Panc1 (cell line): ENCODE data around the gene ISCU. TPM values are rescaled to one million over a fixed set of nuclear protein-coding genes. Genes with fewer than 3 reads are reported as not detected.

Experiments used
- ATAC-seq: fragments of 200-7000 bp; cut with Tn5 transposase; 2 replicates; pipeline ENCODE4 v1.9.1; 2020; ENCODE audit warnings: mild to moderate bottlenecking, moderate library complexity
- BruUV-seq: library from RNA; stranded (reverse); fragments of 400-500 nt; replicated peaks from 2 replicates; lab custom pipeline; 2021; lab: Mats Ljungman, UMichigan
- CTCF ChIA-PET: fragments of 300-600 bp; sonication (Branson Sonifier 250); formaldehyde crosslinking; loops from one replicate; lab custom pipeline; 2022; ENCODE audit warnings: antibody characterized with exemption; lab: Charles Lee
- POLR2A ChIA-PET: fragments of 300-600 bp; sonication (Branson Sonifier 250); formaldehyde crosslinking; loops from one replicate; lab custom pipeline; 2022; ENCODE audit warnings: antibody characterized with exemption; lab: Charles Lee
- DNase-seq: peaks from one replicate; pipeline ENCODE4 v3.0.0-alpha.2; 2010; ENCODE audit warnings: low read depth, low spot score
- H3K27ac ChIP-seq: 2 replicates; pipeline ENCODE4 v1.5.1; 2011; ENCODE audit warnings: mild to moderate bottlenecking, low read length, inconsistent platforms
- H3K27me3 ChIP-seq: fragments of 200-500 bp; sonication (Bioruptor generic); 2 replicates; pipeline ENCODE4 v1.6.0; 2014; ENCODE audit warnings: low read length, inconsistent platforms; ENCODE audit not compliant: control insufficient read depth, insufficient read depth
- H3K36me3 ChIP-seq: fragments of 200-500 bp; sonication (Bioruptor generic); 2 replicates; pipeline ENCODE4 v1.5.1; 2014; ENCODE audit warnings: inconsistent platforms, mild to moderate bottlenecking, low read length, moderate library complexity; ENCODE audit not compliant: control insufficient read depth, insufficient read depth
- H3K4me1 ChIP-seq: 2 replicates; pipeline ENCODE4 v1.5.1; 2011; ENCODE audit warnings: inconsistent platforms, mild to moderate bottlenecking, low read length, moderate library complexity; ENCODE audit not compliant: control insufficient read depth, insufficient read depth
- H3K4me3 ChIP-seq, 2 experiments: 2 replicates each; pipeline ENCODE4 v1.5.1; 2011 to 2012; ENCODE audit warnings: low read depth in 2 of 2, low read length in 2 of 2, mild to moderate bottlenecking in 2 of 2, inconsistent platforms in 1 of 2, moderate library complexity in 1 of 2
- H3K9me3 ChIP-seq: fragments of 200-500 bp; sonication (Bioruptor generic); 2 replicates; pipeline ENCODE4 v1.5.1; 2014; ENCODE audit warnings: low read depth, mild to moderate bottlenecking, inconsistent platforms, low read length, moderate library complexity; ENCODE audit not compliant: control insufficient read depth, insufficient read depth
- POLR2AphosphoS5 ChIP-seq: IDR thresholded peaks from 2 replicates; pipeline ENCODE4 v1.6.1; 2012; ENCODE audit warnings: mild to moderate bottlenecking, low read depth, low read length, moderate library complexity
- SIN3A ChIP-seq: IDR thresholded peaks from 2 replicates; pipeline ENCODE4 v1.6.1; 2012; ENCODE audit warnings: low read depth, mild to moderate bottlenecking, low read length, moderate library complexity, borderline replicate concordance; ENCODE audit not compliant: insufficient read depth
- TCF7L2 ChIP-seq: IDR thresholded peaks from 2 replicates; pipeline ENCODE4 v1.6.1; 2011; ENCODE audit warnings: mild to moderate bottlenecking, low read depth, low read length, inconsistent platforms
- in situ Hi-C: cut with HindIII; loops from 2 replicates; pipeline ENCODE4 v1.10.0; 2016; ENCODE audit warnings: low sequenced_read_pairs, low pct_unique_long_range_greater_than_20kb
- intact Hi-C: fragments of 100-400 bp; cut with micrococcal nuclease; formaldehyde crosslinking; loops from one replicate; pipeline ENCODE4 v1.10.0; 2022; ENCODE audit not compliant: unreplicated experiment
- total RNA-seq: library from RNA; stranded (reverse); gene quantifications from one replicate; pipeline ENCODE4 v1.2.1, GENCODE V29; 2021; ENCODE audit not compliant: unreplicated experiment
- TF ChIP-seq, protein P1 (sequence below), 2 experiments: IDR thresholded peaks; 2 replicates each; pipeline ENCODE4 v1.6.1; 2011 to 2012; ENCODE audit warnings: low read depth in 2 of 2, control low read depth in 1 of 2, low read length in 1 of 2, mild to moderate bottlenecking in 1 of 2, moderate library complexity in 1 of 2; ENCODE audit not compliant: insufficient read depth in 1 of 2
- TF ChIP-seq, protein P2 (sequence below): fragments of 450-650 bp; IDR thresholded peaks from 2 replicates; pipeline ENCODE4 v1.5.1; 2017; ENCODE audit warnings: mild to moderate bottlenecking

Gene ISCU
- total RNA-seq, 1 experiment from 2014 or later, result 66.1 TPM

DNA sequence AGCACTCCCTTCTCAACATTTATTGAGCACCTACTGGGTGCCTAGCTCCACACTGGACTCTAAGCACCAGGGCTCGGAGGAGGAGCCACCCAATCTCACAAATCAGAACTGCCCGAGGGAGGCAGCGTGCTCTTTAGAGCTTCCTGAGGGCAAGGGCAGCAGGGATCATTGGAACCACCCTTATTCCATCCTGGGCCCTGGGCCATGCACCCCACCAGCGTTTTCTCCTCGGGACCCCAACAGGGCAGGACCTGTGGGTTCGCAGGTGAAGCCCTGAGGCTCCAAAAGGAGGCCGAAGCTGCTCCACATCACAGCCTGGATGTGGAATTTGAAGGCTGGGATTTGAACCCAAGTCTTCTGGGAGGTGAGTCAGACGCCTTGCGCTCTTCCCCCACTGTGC, 20.1 kb downstream of the ISCU start:
- no TSS peak for BruUV-seq
- H3K4me3 ChIP-seq, result no peak overlapping the region
- no peaks in the 10 kb centered on the region for H3K4me1 ChIP-seq
- DNase-seq, result no peak
- H3K27me3 ChIP-seq, result no peaks in the 10 kb centered on the region
- in situ Hi-C loops (no loop called here), intact Hi-C loops (no loop called here)
- H3K9me3 ChIP-seq, result no peaks in the 10 kb centered on the region
- ChIA-PET CTCF (no interaction called here), POLR2A (no interaction called here)
- no peak for ATAC-seq
- no peak overlapping the region for H3K27ac ChIP-seq
- H3K36me3 ChIP-seq, result no peaks in the 10 kb centered on the region
- TF ChIP-seq SIN3A (no peak), TCF7L2 (no peak), POLR2AphosphoS5 (no peak)
- TF ChIP-seq, protein P1, sequence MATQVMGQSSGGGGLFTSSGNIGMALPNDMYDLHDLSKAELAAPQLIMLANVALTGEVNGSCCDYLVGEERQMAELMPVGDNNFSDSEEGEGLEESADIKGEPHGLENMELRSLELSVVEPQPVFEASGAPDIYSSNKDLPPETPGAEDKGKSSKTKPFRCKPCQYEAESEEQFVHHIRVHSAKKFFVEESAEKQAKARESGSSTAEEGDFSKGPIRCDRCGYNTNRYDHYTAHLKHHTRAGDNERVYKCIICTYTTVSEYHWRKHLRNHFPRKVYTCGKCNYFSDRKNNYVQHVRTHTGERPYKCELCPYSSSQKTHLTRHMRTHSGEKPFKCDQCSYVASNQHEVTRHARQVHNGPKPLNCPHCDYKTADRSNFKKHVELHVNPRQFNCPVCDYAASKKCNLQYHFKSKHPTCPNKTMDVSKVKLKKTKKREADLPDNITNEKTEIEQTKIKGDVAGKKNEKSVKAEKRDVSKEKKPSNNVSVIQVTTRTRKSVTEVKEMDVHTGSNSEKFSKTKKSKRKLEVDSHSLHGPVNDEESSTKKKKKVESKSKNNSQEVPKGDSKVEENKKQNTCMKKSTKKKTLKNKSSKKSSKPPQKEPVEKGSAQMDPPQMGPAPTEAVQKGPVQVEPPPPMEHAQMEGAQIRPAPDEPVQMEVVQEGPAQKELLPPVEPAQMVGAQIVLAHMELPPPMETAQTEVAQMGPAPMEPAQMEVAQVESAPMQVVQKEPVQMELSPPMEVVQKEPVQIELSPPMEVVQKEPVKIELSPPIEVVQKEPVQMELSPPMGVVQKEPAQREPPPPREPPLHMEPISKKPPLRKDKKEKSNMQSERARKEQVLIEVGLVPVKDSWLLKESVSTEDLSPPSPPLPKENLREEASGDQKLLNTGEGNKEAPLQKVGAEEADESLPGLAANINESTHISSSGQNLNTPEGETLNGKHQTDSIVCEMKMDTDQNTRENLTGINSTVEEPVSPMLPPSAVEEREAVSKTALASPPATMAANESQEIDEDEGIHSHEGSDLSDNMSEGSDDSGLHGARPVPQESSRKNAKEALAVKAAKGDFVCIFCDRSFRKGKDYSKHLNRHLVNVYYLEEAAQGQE (IDR thresholded peaks at IDR 0.05; ENCODE audit: insufficient read depth in 1 of 2, low read depth in 2 of 2, low read length in 1 of 2), result no peak
- TF ChIP-seq, protein P2, sequence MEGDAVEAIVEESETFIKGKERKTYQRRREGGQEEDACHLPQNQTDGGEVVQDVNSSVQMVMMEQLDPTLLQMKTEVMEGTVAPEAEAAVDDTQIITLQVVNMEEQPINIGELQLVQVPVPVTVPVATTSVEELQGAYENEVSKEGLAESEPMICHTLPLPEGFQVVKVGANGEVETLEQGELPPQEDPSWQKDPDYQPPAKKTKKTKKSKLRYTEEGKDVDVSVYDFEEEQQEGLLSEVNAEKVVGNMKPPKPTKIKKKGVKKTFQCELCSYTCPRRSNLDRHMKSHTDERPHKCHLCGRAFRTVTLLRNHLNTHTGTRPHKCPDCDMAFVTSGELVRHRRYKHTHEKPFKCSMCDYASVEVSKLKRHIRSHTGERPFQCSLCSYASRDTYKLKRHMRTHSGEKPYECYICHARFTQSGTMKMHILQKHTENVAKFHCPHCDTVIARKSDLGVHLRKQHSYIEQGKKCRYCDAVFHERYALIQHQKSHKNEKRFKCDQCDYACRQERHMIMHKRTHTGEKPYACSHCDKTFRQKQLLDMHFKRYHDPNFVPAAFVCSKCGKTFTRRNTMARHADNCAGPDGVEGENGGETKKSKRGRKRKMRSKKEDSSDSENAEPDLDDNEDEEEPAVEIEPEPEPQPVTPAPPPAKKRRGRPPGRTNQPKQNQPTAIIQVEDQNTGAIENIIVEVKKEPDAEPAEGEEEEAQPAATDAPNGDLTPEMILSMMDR, result no peak

DNA sequence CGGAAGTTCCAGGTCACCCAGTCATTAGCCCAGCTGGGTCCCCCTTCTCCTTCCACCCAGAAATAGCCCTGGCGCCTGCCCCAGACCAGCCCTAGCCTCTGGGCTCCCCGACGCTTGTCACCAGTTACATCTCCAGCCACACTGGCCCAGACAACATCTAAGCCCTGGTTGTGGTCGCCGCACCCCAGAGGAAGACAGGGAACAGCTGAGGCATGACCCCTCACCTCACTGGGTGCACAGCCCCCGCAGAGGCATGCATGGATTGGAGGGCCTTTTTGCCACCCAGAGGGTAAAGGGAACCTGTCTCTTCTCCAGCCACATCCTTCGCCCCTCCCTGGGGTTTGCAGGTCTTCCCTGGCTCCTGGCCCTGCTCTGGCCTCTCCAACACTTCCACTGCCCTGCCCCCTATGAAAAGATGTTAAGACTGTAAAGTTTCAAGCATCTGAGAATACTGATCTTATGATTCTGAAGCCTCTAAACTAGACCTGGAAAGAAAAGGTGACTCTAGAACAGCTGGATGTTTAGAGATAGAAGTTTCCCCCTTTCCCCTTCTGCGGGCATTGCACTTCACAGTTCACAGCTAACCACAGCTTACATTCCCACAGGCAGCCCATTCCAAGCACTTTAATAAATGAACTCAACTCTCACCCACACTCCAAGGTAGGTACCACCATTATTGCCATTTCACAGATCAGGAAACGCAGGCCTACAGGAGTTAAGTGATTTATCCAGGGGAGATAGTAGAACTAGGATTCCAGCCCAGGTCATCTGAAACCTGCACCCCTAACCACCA, 20.8 kb downstream of the ISCU start:
- intact Hi-C loops, result no loop called here
- ATAC-seq, result no peak

More for the DNA sequence above, 20.8 kb downstream of the ISCU start:
- Histone ChIP-seq H3K4me3 (no peak overlapping the region), H3K27me3 (no peaks in the 10 kb centered on the region), H3K9me3 (no peaks in the 10 kb centered on the region), H3K27ac (no peak overlapping the region), H3K4me1 (no peaks in the 10 kb centered on the region), H3K36me3 (no peaks in the 10 kb centered on the region)
- CTCF ChIA-PET, result no interaction called here
- in situ Hi-C loops, result no loop called here
- TF ChIP-seq, protein P2, result no peak
- TF ChIP-seq, protein P1 (IDR thresholded peaks at IDR 0.05; ENCODE audit: insufficient read depth in 1 of 2, low read depth in 2 of 2, low read length in 1 of 2), result no peak
- TF ChIP-seq SIN3A (no peak), POLR2AphosphoS5 (no peak), TCF7L2 (no peak)
- POLR2A ChIA-PET, result no interaction called here
- no TSS peak for BruUV-seq
- DNase-seq, result no peak
